ENCODE data around the gene RRM2.
"Not testable (repeated sequence)": the region's sequence is repeated elsewhere in the genome, so short reads cannot be mapped to it uniquely, and the experiment has no call there.

RRM2 gene

DNA sequence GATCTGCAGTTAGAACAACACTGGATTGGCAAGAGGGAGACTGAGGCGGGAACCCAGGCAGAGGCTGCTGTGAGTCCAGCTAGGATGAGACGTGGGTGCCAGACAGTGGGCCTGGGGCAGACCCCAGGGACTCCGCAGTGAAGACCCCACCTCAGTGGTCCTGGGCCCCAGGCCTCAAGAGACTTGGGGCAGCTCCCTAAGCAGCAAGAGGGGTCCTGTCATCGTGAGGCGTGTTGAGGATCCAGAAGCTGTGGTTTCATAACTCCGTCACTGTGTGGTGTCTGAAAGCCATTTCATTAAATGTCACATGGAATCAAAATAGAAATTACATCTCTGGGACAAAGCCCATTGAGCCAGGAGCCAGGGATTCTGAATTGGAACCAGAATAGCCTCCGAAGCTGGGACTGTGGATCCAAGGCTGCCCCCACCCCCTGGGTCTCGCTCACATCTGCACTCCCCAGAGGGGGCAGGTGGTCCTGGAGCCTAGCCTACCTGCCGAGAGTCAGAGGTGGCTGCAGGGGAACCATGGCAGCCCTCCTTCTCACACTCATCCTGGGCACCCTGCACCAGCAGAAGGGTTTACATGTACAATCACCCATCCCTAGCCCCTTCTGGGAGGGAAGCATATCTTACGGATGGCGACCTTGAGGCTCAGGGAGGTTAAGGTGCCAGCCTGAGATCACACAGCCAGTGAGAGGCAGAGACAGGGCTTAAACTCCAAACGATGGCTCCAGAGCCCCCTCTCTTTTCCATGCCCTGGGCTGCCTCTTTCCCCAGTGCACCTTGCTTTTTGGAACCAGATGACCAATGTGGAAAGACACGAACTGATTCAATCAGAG lies 23.2 kb downstream of the RRM2 start:
- no peak overlapping the region for H3K4me3 ChIP-seq (ENCODE audit: low read length)
- TF ChIP-seq ZNF274 (IDR thresholded peaks at IDR 0.05; ENCODE audit: low read depth, low read length) = no peak

DNA sequence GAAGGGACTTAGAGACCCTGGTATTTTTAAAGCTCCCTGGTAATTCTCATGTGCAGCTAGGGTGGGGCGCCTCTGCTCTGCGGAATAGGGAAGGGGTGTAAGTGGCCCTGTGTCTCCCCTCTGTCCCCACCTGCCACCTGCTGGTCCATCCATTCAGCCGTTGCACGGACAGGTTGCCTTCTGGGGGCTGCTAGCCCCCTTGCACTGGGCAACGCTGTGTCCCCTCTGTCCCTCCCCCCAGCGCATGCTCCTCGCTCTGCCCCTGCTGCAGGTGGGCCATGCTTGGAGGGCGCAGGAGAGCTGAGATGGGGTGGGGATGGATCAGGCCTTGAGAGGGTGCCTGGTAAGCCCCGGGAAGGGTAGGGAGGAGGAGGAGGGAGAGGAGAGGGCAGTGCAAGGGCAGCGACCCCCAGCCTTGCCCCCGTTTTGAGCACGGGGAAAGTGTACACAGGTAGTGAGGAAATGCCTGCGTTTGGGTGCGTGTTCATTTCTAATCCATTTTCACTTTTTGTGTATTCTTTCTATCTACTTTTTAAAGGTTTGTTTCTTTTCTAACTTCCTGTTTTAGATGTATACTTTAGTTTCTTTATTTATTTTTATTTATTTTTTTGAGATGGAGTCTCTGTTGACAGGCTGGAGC lies 23.9 kb downstream of the RRM2 start:
- no peak for TF ChIP-seq ZNF274 (IDR thresholded peaks at IDR 0.05; ENCODE audit: low read depth, low read length)
- H3K4me3 ChIP-seq (ENCODE audit: low read length) = no peak overlapping the region

DNA sequence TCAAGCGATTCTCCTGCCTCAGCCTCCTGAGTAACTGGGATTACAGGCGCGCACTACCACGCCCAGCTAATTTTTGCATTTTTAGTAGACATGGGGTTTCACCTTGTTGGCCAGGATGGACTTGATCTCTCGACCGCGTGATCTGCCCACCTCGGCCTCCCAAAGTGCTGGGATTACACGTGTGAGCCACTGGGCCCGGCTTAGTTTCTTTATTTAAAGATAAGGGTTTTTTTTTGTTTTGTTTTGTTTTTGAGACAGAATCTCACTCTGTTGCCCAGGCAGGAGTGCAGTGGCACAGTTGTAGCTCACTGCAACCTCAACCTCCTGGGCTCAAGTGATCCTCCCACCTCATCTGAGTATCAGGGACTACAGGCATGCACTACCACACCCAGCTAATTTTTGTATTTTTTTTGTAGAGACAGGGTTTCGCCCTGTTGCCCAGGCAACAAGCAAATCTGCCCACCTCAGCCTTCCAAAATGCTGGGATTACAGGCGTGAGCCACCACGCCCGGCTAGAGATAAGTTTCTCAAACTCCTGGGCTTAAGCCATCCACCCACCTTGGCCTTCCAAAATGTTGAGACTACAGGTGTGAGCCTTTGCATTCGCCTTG lies 24.6 kb downstream of the RRM2 start:
- not testable (repeated sequence) for H3K4me3 ChIP-seq (ENCODE audit: low read length)

DNA sequence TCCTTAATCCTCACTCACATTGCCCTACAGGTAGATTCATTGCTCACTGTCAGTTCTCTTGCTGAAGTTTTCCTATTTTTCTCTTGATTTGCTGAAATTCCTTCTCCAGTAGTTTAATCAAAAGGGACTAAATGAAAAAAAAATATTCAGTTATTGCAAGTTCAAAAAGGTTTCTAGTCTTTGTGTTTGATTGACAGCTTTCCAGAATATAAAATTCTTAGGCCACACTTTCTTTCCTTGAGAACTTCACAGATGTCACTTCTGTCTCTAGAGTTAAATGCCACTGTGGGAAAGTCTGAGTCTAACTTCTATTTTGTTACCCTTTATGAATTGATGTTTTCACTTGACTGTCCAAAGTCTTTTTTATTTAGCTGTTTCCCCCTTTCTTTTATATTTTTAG lies 25.7 kb downstream of the RRM2 start:
- no peak overlapping the region for H3K4me3 ChIP-seq (ENCODE audit: low read length)
- TF ChIP-seq ZNF274 (IDR thresholded peaks at IDR 0.05; ENCODE audit: low read depth, low read length) = no peak

- H3K4me3 ChIP-seq (ENCODE audit: low read length) = no peak overlapping the region
- TF ChIP-seq ZNF274 (IDR thresholded peaks at IDR 0.05; ENCODE audit: low read depth, low read length) = no peak
Observed at GRCh38 chr2:10149635-10150034, 27.1 kb downstream of the RRM2 start.

DNA sequence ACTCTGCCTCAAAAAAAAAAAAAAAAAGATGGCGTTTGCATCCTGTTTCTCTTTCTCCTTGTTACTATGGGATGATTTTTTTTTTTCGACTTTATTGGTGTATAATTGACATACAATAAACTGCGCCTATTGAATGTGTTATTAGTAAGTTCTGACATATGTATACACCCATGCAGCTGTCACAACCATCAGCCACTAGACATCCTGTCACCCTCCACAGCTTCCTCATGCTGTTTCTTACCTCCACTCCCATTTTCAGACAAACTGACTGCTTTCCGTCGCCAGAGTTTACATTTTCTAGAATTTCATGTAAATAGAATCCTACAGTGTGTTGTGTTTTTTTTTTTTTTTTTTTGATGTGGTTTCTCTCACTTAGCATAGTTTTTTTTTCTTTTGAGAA lies 27.9 kb downstream of the RRM2 start:
- no peak for TF ChIP-seq ZNF274 (IDR thresholded peaks at IDR 0.05; ENCODE audit: low read depth, low read length)
- H3K4me3 ChIP-seq (ENCODE audit: low read length) = no peak overlapping the region

DNA sequence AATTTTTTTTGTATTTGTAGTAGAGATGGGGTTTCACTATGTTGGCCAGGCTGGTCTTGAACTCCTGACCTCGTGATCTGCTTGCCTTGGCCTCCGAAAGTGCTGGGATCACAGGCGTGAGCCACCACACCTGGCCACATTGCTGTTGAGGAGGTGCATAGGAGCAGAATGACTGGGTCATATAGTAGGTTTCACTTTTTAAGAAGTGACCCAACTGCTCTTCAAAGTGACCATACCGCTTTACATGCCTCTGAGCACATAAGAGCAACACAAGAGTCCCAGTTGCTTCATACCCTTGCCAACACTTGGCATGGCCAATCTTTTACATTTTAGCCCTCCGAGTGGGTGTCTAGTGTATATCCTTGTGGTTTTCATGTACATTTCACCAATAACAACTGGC lies 28.9 kb downstream of the RRM2 start:
- no peak overlapping the region for H3K4me3 ChIP-seq (ENCODE audit: low read length)
- no peak for TF ChIP-seq ZNF274 (IDR thresholded peaks at IDR 0.05; ENCODE audit: low read depth, low read length)

GRCh38 chr2:10157293-10157692 lies 34.8 kb downstream of the RRM2 start:
- no peak for TF ChIP-seq ZNF274 (IDR thresholded peaks at IDR 0.05; ENCODE audit: low read depth, low read length)
- H3K4me3 ChIP-seq (ENCODE audit: low read length) = no peak overlapping the region

- no peak overlapping the region for H3K4me3 ChIP-seq (ENCODE audit: low read length)
- no peak for TF ChIP-seq ZNF274 (IDR thresholded peaks at IDR 0.05; ENCODE audit: low read depth, low read length)
Observed at GRCh38 chr2:10158681-10159080, 36.1 kb downstream of the RRM2 start.

DNA sequence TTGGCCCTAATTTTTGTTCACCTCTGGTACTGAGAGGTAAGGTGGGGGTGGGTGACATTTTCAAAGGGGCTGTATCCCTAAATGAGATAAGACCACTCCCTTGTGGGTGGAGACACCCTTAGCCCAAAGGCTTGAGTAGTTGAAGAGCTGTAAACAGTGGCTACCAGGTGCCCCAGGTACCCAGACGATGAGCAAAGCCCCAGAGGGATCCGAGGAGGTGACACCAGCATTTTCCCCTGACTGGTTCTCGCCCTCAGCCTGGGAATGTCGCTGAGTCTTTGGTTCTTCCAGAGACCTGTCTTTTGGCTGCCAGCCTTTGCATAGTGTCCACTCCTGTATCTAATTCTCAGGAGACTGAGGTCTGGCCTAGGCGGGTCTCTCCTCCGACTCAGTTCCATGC lies 36.5 kb downstream of the RRM2 start:
- no peak overlapping the region for H3K4me3 ChIP-seq (ENCODE audit: low read length)
- no peak for TF ChIP-seq ZNF274 (IDR thresholded peaks at IDR 0.05; ENCODE audit: low read depth, low read length)

- H3K4me3 ChIP-seq (ENCODE audit: low read length) = no peak overlapping the region
Observed at GRCh38 chr2:10159581-10160131, 37.1 kb downstream of the RRM2 start.

GRCh38 chr2:10160203-10160955 lies 37.8 kb downstream of the RRM2 start:
- no peak overlapping the region for H3K4me3 ChIP-seq (ENCODE audit: low read length)
- TF ChIP-seq ZNF274 (IDR thresholded peaks at IDR 0.05; ENCODE audit: low read depth, low read length) = no peak

More at GRCh38 chr2:10159581-10160131, 37.1 kb downstream of the RRM2 start:
- TF ChIP-seq ZNF274 (IDR thresholded peaks at IDR 0.05; ENCODE audit: low read depth, low read length) = no peak

GRCh38 chr2:10161206-10161931 lies 38.8 kb downstream of the RRM2 start:
- no peak for TF ChIP-seq ZNF274 (IDR thresholded peaks at IDR 0.05; ENCODE audit: low read depth, low read length)
- H3K4me3 ChIP-seq (ENCODE audit: low read length) = no peak overlapping the region

Data from GM08714 (cell line).